Left colon (tissue), 2 donors: ENCODE measurements around the gene COLEC12. TPM values are rescaled to one million over a fixed set of nuclear protein-coding genes. Genes with fewer than 3 reads are reported as not detected.

Source experiments
- ATAC-seq: fragments of 200-7000 bp; cut with Tn5 transposase; one replicate; pipeline ENCODE4 v1.9.1; 2020; ENCODE audit warnings: mild to moderate bottlenecking, moderate library complexity
- DNase-seq, 2 donors: peaks; one replicate each; pipeline ENCODE4 v3.0.0-alpha.2; 2020
- intact Hi-C, 2 donors: fragments of 100-400 bp; cut with DNase I in 1 of 2; cut with micrococcal nuclease in 1 of 2; formaldehyde crosslinking; loops; one replicate each; pipeline versions ENCODE4 v1.11.2 to v1.14.0; 2022; cut with DNase I, micrococcal nuclease
- long read RNA-seq: library from polyadenylated mRNA; unstranded; transcript quantifications from one replicate; pipeline ENCODE4 v2.0.0, GENCODE V29; 2021
- total RNA-seq, 2 donors: library from RNA; stranded (reverse); fragmentation: NEBNext Ultra II Directional; extraction: Animal tissue kit (Norgen Biotek cat#: 25700); gene quantifications; one replicate each; pipeline ENCODE4 v1.2.1, GENCODE V29; 2021
- donor health status: DM: no; HTN: no; CAD: no.
- donor health status: DM: yes; HTN: yes; CAD: no.

COLEC12 gene
- 1 to 10 TPM; 2.7 to 6.4 TPM for total RNA-seq
- long read RNA-seq, full-length matches to known transcripts: 4 of 6 reads
- long read RNA-seq, partial matches to known transcripts: 1 of 6 reads
- long read RNA-seq, other reads (novel, unspliced or antisense): 1 of 6 reads

- DNase-seq (no peak), ATAC-seq (no peak)
- intact Hi-C loops: no loop called here
Measured at GRCh38 chr18:500632-501405, at the start of gene COLEC12. COLEC12 (minus strand) TSS chr18:500701; CDS start chr18:500514, 187 bp downstream.

GRCh38 chr18:549967-550366 is 49.5 kb upstream of the COLEC12 start:
- intact Hi-C loops: no loop called here
- DNase-seq (no peak), ATAC-seq (no peak)

- intact Hi-C loops: no loop called here
- no peak for DNase-seq
- no peak for ATAC-seq
Measured at GRCh38 chr18:543447-544078, 43.1 kb upstream of the COLEC12 start.

GRCh38 chr18:533995-534601 is 33.6 kb upstream of the COLEC12 start:
- no peak for DNase-seq
- no peak for ATAC-seq
- intact Hi-C loops: no loop called here

DNA sequence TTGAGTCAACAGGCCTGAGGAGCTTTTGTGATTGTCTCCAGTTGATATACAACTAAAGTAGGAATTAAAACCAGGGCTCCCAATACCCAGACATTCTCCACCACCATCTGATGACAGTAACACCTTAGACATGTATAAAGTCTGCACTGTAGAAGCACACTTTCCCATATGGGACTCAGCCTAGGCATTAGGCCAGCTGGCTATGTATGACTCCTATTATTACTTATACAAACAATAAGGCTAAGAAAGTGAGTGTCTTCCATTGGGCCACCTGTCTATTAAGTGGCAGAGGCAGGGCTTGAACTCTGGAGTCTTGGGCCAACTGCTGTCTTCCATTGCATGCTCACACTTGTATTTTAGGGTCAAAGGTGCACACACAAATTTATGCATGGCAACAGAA is 32.1 kb upstream of the COLEC12 start:
- DNase-seq (no peak), ATAC-seq (no peak)
- intact Hi-C loops: no loop called here

DNA sequence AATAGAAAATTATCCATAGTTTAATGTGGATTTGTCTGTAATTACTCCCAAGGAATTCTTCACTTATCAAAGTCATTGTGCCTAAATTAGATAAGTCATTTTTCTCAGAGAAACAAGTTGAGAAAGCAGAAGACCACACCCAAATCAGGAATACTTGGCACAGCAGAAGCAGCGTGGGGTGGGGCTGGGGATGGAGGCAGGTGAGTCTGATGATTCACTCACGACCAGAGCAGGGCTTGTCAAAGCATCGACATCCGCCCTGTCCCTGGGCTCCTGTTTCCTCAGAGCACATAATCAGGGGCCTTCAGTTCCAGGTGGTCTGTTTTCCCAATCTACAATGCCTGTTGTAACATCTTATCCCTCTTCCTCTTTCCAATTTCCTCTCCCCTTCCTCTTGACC is 31.5 kb upstream of the COLEC12 start:
- intact Hi-C loops: no loop called here
- DNase-seq (no peak), ATAC-seq (no peak)

DNA sequence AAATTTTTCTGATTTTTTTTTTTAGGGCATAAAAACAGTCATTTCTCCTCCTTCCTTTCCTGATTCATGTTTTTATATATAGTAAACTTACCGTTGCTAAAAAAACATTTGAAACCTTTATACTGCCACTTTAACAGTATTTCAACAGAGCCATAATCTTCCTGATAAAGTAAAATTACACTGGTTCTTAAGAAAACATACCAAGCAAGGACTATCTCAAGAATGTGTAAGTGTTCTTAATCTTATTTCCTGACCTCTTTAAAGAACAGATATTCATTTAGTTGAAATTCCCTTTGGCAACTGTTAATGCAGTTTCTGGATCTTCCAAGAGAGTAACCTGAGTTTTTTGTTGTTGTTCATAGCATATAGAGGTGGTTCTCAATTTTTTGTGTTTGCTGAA is 26.6 kb upstream of the COLEC12 start:
- no peak for ATAC-seq
- intact Hi-C loops: no loop called here
- DNase-seq: no peak

DNA sequence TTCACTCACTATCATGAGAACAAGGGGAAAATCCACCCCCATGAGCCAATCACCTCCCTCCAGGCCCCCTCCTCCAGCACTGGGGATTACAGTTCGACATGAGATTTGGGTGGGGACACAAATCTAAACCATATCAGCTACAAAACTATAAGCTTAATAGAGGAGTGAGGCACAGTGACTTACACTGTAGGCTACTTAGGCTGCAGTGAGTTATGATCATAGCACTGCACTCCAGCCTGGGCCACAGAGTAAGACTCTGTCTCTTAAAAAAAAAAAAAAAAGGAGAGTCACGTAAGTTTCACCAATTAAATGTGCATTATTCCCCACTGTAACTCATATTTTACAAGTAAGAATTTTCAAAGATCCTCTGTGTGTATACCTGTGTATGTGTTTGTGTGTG is 26.2 kb upstream of the COLEC12 start:
- ATAC-seq: no peak
- intact Hi-C loops: no loop called here
- DNase-seq: no peak

GRCh38 chr18:525036-525797 is 24.7 kb upstream of the COLEC12 start:
- no peak for DNase-seq
- intact Hi-C loops: no loop called here
- no peak for ATAC-seq

DNA sequence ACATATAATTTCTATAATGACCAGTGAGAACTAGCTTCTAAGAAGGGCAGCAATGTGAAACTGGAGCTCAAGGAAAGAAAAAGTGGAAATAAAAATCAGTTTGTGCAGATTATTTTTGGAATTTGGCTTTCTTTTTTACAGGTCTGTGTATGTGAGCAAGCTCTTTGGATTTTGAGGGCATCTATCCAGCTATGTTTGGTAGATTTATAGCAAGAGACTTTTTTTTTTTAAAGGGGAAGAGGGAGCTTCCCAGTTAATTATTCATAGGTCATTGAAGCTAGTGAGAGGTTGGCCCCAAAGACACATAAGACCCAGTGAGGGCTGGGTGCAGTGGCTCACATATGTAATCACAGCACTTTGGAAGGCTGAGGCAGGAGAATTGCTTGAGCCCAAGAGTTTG is 24.0 kb upstream of the COLEC12 start:
- ATAC-seq (no peak), DNase-seq (no peak)
- intact Hi-C loops: no loop called here

DNA sequence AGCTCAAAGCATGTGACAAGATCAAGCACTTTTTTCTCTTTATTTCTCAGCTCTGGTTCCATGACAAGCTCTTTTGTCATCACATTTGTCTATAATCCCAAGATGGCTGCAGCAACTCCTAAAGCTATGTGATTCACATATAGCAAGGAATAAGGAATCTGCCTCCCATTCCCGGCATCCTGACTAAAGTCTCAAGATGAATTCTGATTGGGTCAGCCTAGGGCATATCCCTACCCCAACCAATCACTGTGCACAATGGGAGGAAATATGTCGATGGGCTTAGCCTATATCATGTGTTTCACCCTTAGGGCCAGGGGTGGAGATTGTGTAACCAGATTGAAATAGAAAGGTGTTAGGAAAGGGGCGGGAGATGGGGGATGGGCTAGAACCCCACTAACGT is 23.1 kb upstream of the COLEC12 start:
- intact Hi-C loops: no loop called here
- ATAC-seq: no peak
- no peak for DNase-seq

GRCh38 chr18:519019-519879 is 18.7 kb upstream of the COLEC12 start:
- intact Hi-C loops: no loop called here
- DNase-seq (peak; percentile 36 to 41), ATAC-seq (no peak)

DNA sequence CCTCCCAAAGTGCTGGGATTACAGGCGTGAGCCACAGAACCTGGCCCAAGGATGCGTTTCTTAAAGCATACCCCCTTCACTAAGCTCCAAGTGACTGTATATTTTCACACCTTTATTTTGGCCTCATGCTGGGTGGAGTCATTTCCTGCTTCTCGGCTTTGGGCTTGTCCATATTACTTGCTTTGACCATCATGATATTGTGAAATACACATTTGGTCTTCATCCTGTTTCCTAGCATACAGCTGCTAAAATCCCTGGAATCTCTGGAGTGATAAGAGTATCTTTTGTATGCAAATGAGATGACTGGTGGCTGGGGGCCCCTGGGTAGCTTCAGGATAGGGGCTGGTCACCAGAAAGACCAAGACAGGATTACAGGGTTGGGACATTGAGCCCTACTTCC is 17.6 kb upstream of the COLEC12 start:
- DNase-seq (no peak), ATAC-seq (no peak)
- intact Hi-C loops: no loop called here

DNA sequence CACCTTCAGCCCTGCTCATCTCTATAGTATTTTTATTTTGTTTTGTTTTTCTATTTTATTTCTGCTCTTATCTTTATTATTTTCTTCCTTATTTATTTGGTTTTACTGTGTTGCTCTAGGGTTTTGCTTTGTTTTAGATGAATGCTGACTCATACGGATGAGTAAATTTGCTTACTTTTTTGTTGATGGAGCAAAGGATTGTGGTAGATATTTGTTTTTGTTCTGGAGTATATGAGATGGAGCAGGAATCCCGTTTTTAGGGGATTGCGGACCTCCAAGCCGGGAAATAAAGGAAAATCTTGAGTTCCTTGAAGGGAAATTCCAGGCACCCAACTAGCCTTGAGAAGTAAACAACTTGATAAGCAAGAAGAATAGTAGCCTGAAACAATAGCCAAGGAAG is 15.3 kb upstream of the COLEC12 start:
- DNase-seq (no peak), ATAC-seq (no peak)
- intact Hi-C loops: no loop called here

DNA sequence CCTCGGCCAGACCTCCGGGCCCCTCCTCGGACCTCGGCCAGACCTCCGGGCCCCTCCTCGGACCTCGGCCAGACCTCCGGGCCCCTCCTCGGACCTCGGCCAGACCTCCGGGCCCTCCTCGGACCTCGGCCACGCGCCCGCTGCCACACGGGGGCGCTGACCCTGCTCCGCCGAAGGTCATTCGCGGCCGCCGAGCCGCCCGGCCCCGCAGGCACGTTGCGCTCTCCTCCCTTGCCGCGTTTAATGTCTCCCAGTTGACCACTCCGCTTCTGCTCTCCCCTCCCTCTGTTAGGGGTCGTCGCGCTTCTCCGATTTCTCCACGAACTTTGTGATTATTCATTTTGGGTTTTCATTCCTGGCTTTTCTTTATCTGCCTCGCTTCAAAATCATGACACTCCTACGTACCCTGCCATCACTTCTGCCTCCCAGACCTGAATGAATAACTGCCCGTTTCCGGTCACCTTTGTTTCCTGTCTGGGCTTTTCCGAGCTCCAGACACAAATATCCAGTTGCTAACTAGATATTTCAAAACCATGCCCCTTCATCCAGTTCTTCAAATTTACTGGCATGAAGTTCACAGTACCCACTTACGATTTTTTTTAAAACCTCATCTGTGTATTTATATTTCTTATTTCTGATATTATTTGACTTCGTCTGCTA is 14.8 kb upstream of the COLEC12 start:
- DNase-seq (no peak), ATAC-seq (no peak)
- intact Hi-C loops: no loop called here

DNA sequence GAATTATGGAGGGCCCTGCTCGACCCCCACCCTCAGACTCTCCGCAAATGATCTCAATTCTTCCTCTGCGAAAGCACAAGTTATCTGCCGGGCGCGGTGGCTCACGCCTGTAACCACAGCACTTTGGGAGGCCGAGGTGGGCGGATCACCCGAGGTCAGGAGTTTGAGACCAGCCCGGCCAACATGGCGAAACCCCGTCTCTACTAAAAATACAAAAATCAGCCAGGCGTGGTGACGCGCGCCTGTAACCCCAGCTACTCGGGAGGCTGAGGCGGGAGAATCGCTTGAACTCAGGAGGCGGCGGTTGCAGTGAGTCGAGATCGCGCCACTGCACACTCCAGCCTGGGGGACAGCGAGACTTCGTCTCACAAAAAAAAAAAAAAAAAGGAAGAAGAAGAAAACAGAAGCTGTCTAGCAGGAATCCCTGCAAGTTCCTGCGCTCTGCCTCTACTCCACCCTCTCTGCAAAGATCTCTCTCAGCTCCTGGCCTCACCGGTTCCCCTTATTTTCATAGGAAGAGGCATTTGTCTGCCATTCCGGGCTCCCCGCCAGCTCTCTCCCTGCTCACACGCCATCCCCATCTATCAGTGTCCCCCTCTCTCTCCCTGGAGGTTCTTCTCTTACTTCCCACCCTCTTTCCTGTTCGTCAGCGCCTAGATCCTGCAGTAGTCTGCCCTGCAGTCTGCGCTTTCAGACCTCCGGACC is 13.5 kb upstream of the COLEC12 start:
- no peak for ATAC-seq
- no peak for DNase-seq
- intact Hi-C loops: no loop called here

DNA sequence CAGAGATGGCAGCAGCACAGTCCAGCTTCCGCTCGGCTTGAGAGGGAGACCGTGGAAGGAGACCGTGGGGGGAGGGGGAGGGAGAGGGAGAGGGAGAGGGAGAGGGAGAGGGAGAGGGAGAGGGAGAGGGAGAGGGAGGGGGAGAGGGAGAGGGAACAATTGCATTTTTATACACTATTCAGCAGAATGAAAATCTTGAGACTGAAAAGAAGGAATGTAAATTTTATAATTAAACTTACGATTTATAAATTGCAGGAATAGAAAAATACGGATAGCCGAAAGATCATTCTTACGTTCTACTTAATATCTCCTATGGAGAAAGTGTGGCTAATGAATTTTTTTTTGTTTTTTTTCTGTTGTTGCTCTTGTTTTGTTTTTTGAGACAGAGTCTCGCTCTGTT is 12.5 kb upstream of the COLEC12 start:
- no peak for DNase-seq
- no peak for ATAC-seq
- intact Hi-C loops: no loop called here
